HG02571 (cell line): ENCODE measurements around the gene SLC22A23.

Source experiments
- ATAC-seq: cut with Tn5 transposase; IDR thresholded peaks from one replicate; pipeline ENCODE4 v1.9.1; 2021; ENCODE audit warnings: mild to moderate bottlenecking, moderate library complexity; ENCODE audit not compliant: unreplicated experiment

The SLC22A23 gene

DNA sequence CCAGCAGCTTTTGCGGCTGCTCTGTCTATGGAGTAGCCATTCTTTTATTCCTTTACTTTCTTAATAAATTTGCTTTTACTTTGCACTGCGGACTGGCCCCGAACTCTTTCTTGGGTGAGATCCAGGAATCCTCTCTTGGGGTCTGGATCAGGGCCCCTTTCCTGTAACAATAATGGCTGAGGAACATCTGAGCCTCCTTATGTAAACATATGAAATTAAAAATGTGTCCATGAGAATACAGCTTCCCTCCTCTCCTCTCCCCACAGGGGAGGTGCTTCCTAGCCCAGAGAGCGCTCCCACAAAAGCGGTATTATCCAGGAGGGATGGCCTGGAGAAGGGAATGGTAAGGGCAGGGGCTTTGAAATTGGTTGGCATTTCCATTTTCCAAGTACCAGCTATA, 117.0 kb downstream of the SLC22A23 start:
- no peak for ATAC-seq

DNA sequence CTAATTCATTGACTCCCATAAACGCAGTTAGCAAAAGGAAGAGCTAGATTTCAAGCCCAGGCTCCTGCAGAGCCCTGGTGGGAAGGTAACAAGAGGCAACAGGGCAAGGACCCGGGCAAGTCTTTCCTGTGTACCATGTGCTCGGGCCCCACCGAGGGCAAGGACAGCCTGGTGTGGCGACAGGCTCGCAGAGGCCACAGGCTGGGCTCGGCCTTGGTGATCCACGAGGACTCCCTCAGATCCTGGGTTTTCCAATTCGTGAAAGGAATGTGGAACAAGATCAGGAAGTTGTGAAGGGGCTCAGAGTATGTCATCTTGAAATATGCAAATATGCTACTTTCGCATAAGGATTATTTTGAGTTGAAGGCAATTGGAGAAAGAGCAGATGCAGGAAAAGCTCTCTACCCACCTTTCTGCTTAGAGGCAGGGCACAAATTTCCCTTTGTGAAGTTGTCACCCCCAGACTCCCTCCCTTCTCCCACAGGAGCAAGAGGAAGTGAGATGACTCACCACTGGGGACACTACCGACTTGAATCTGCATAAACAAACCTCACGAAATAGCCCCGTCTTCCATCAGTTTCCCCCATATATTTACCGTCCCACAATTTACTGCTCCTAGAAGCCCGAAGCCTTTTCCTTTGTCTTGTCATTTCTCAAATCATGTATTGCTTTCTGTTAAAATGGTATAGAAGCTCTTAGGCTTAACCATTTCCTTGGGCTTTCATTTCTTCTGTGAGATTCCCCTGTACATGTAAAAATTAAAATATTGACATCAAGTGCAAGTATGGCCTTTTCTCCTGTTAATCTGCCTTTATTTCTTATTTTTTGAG, 119.1 kb downstream of the SLC22A23 start:
- no peak for ATAC-seq

GRCh38 chr6:3336859-3337515, 119.9 kb downstream of the SLC22A23 start:
- no peak for ATAC-seq

GRCh38 chr6:3336066-3336786, 120.6 kb downstream of the SLC22A23 start:
- ATAC-seq, result no peak

DNA sequence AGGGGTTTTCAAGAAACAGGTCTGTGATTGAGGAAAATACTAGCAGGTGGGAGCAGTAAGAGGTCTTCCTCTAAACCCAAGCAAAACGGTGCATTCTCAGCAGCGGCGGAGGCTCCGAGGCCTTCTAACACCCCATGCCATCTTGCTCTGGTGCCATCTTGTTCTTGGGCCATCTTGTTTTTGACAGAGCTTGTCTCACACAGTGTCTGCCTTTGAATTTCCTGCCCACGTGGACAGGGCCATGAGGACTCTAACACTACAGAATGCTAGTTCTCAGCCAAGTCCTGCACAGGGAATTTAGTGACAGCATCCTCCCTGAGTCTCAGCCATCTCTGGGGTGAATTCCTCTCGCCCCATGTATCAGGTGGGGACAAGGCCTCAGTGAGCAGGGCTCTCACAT, 121.7 kb downstream of the SLC22A23 start:
- ATAC-seq, result no peak

GRCh38 chr6:3334555-3334954, 122.3 kb downstream of the SLC22A23 start:
- no peak for ATAC-seq

DNA sequence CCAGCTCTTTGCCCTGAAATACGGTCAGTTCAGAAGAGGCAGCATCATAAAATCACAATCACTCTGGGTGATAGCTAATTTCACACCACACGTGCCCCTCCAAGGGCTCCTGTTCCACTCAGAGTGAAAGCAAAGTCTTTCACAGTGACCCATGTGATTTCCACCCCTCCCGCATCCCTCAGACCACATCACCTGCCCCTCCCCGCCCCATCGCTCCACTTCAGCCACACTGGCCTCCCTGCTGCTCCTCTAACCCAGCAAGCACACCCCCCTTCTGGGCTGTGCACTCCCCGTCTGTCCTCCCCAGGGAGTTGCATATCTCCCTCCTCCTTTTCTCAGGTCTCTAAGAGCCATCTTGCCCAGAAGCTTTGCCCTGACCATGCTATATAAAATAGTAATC, 123.6 kb downstream of the SLC22A23 start:
- ATAC-seq, result peak; percentile 46

- ATAC-seq, result no peak
Observed at GRCh38 chr6:3331971-3332370, 124.9 kb downstream of the SLC22A23 start.

DNA sequence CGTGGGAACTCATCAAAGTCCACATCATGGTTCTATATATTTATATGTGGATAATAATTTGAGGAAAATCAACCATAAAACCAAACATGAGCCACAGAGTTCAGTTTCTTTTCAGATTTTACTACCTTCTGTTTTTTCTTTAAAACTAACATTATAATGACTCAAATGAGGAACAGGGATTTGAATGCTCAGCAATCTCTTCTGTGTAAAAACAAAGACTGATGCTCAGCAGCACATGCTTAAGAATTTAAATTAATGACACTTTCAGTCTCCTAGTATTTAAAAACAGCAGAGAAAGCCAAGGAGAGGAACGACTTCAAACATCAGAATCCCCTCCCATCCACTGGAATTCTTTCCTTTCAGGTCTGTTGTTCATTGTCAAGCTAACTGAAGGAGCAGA, 125.4 kb downstream of the SLC22A23 start:
- ATAC-seq, result no peak

- ATAC-seq, result no peak
Observed at GRCh38 chr6:3330199-3330598, 126.7 kb downstream of the SLC22A23 start.

DNA sequence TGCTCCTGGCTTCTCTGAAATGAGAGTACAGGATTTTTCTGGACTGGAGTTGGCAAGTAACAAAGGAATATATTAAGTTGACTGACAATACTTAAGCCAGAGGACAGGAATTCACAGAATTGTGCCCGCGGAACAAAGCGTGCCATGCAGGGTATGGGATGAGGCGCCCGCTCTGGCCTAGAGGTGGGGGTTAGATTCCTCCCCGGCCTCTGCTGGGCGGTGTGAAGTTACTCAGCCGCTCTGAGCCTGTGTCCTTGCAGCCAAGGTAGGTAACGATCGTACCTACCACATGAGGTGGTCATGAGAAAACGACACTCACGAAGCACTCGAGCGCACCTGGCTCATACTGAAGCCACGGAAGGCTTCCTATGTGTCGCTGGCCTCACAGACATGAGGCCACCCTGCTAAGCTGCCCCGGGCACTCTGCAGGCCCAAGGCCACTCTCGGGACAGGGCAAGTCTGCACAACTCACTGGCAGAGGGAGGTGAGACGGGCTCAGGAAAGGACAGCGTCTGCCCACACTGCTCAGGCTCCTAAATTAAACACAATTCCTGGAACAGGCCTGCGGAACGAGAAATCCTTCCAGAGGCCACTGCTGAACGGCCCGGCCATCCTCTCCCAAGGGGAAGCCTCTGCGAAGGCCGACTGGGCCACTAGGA, 127.3 kb downstream of the SLC22A23 start:
- no peak for ATAC-seq

- no peak for ATAC-seq
Observed at GRCh38 chr6:3328796-3329195, 128.1 kb downstream of the SLC22A23 start.

DNA sequence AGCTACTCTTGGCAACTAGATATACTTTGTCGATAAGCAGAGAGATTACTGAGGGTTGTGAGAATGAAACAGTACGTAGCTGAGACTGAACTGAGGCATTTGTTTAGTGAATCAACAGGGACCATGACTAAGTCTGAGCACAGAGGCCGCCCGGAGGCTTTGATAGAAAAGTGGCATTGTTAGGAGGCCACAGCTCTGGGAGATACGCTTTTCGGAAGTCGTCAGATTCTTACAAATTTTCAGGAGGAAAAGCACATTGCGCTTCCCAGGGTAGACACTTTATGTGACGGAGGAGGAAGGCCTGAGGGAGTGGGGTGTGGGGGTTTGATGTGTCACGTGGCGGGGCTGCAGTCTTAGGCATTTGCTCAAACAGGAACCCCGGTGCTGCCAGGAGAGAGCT, 128.7 kb downstream of the SLC22A23 start:
- ATAC-seq, result no peak

- no peak for ATAC-seq
Observed at GRCh38 chr6:3327403-3327802, 129.4 kb downstream of the SLC22A23 start.

GRCh38 chr6:3326981-3327380, 129.9 kb downstream of the SLC22A23 start:
- ATAC-seq, result no peak

DNA sequence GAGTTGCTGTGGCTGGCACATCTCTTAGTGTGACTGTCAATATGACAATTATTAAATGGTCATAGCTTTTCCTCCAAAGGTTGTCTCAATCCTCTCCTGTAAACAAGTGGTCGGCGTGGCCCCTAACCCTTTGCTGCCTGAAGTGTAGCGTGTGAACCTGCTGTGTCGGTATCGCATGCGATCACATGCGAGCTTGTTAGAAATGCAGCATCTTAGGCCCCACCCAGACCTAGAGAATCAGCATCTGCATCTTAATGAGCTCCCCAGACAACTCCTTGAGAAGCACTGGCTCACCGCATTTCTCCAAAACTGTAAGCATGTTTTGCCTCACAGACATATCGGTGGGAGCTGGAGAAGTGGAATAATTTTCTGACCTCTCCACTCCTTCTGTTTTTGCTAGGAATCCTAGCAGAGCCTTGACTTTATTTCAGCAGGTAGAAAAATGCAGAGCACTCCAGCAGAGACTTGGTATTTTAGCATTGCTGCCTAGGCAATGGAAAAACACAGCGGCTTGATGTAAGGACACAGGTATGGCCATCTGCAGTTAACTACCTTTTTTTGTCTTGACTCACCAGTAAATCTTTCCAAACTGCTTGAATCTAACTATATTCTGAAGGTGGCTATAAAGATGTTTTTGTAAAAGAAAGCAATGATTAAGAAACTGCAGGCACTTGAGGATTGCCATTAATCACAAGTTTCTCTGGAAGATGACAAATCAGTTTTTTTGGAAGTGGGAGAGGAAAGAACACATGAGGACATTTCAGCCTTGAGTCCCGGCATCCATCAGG, 130.5 kb downstream of the SLC22A23 start:
- no peak for ATAC-seq

- no peak for ATAC-seq
Observed at GRCh38 chr6:3325210-3325609, 131.6 kb downstream of the SLC22A23 start.

GRCh38 chr6:3324262-3324942, 132.4 kb downstream of the SLC22A23 start:
- peak; percentile 80 for ATAC-seq

DNA sequence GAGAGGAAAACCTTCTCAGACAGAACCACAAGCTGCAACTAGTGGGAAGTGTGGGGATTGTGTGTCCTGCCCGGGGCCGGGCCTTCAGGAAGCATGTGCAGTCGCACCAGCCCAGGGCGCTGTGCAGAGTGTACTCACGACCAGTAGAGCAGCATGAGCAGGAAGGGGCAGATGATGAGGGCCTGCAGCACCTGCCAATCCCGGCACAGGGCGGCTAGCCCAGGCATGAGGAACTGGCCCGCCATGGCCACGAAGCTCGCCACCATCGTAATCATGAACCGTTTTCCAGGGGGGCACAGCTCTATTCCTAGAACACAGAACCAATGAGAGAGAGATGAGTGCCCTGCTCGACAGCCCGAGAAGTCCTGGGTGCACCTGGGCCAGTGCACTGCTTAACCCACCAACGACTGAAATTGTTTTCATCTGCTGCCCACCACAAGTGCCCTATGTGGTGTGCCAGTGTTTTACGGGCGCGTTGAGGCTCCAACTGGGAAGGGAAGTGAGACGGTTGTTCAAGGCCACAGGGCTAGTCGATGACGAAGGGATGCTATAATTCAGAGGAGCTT, 133.1 kb downstream of the SLC22A23 start:
- ATAC-seq, result no peak

- ATAC-seq, result no peak
Observed at GRCh38 chr6:3323148-3323547, 133.7 kb downstream of the SLC22A23 start.
